NB4 (cell line): ENCODE data around the gene NSMCE1.

Experiments
- DNase-seq: peaks from one replicate; pipeline ENCODE4 v3.0.0; 2010; ENCODE audit warnings: low read depth
- H3K4me3 ChIP-seq: one replicate; pipeline ENCODE4 v1.5.1; 2011; ENCODE audit warnings: mild to moderate bottlenecking, low read depth, low read length, moderate library complexity
- CTCF ChIP-seq: IDR thresholded peaks from one replicate; pipeline ENCODE4 v1.5.1; 2012; ENCODE audit warnings: low read depth, low read length
- MAX ChIP-seq: IDR thresholded peaks from 2 replicates; pipeline ENCODE4 v1.6.1; 2011; ENCODE audit warnings: low read depth, low read length
- MYC ChIP-seq: IDR thresholded peaks from 2 replicates; pipeline ENCODE4 v1.6.1; 2011; ENCODE audit warnings: low read depth, low read length
- POLR2A ChIP-seq: IDR thresholded peaks from 2 replicates; pipeline ENCODE4 v1.6.1; 2011; ENCODE audit warnings: mild to moderate bottlenecking; ENCODE audit not compliant: insufficient read length; ENCODE audit errors: extremely low read depth

The NSMCE1 gene

GRCh38 chr16:27220991-27221390 lies 47.6 kb downstream of the NSMCE1 start:
- TF ChIP-seq MYC (no peak), CTCF (no peak), POLR2A (no peak), MAX (no peak)
- DNase-seq = no peak
- H3K4me3 ChIP-seq = no peak overlapping the region

- no peak for DNase-seq
- TF ChIP-seq CTCF (no peak), POLR2A (no peak), MAX (no peak), MYC (no peak)
- H3K4me3 ChIP-seq = no peak overlapping the region
These were observed 48.0 kb downstream of the NSMCE1 start for GRCh38 chr16:27220527-27220926.

DNA sequence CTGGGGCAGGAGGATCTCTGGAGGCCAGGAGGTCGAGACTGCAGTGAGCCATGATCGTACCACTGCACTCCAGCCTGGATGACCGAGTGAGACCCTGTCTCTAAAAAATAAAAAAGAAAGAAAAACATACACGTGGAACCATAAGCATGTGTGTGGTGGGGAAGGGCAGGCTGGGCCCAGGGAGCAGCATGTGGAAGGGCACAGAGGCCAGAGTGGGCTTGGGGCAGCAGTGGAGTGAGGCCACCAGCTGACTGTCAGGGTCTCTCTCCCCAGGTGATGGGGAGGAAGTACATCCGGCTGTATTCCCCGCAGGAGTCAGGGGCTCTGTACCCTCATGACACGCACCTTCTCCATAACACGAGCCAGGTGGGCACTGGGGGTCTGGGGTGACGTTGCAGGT lies 48.5 kb downstream of the NSMCE1 start:
- TF ChIP-seq MAX (no peak), MYC (no peak), CTCF (no peak), POLR2A (no peak)

GRCh38 chr16:27219161-27219560 lies 49.4 kb downstream of the NSMCE1 start:
- H3K4me3 ChIP-seq = no peak overlapping the region
- TF ChIP-seq MAX (no peak), POLR2A (no peak), MYC (no peak), CTCF (no peak)
- DNase-seq = no peak

More for the DNA sequence above, 48.5 kb downstream of the NSMCE1 start:
- no peak overlapping the region for H3K4me3 ChIP-seq
- no peak for DNase-seq

GRCh38 chr16:27218756-27219155 lies 49.8 kb downstream of the NSMCE1 start:
- TF ChIP-seq POLR2A (no peak), CTCF (no peak), MAX (no peak), MYC (no peak)
- H3K4me3 ChIP-seq = no peak overlapping the region
- DNase-seq = no peak

DNA sequence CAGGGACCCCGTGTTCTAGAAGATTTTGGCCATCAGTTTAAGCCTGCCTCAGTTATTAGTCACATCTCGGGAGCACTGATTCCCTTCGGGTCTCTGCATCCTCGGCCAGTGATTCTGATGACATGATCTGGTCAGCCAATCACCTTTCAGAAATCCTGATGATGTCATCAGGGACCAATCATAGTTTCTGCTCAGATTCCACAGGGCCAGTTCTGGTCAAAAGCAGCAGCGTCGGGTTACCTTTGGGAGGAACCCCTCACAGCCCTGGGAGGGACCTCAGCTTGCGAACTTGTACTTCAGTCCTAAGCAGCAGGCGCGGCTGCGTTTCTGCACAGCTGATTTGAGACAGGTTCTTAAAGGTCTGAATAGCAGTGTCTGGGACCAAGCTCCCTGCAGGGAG lies 51.3 kb downstream of the NSMCE1 start:
- H3K4me3 ChIP-seq = no peak overlapping the region
- TF ChIP-seq MAX (no peak), CTCF (no peak), MYC (no peak), POLR2A (no peak)
- DNase-seq = no peak
